Activated CD8-positive, alpha-beta memory T cell treated with anti-CD3 and anti-CD28 coated beads, Interleukin-2, amount 10 ng/mL, durations not matched to agents 7 days and 5 days (primary cell): Measurements from ENCODE around the gene PRR3. TPM values are rescaled to one million over a fixed set of nuclear protein-coding genes. Genes with fewer than 3 reads are reported as not detected.
"Not testable (repeated sequence)": the region's sequence is repeated elsewhere in the genome, so short reads cannot be mapped to it uniquely, and the experiment has no call there.

Experiments used
- ATAC-seq: fragments of 150-1000 bp; cut with Tn5 transposase; one replicate; pipeline ENCODE4 v1.10.0; 2021; ENCODE audit warnings: moderate library complexity
- CTCF ChIA-PET: fragments of 350-600 bp; sonication (Branson Sonifier 250); formaldehyde crosslinking; loops from one replicate; lab custom pipeline; 2021; ENCODE audit warnings: antibody characterized with exemption; lab: Charles Lee
- DNase-seq: peaks from one replicate; pipeline ENCODE4 v3.0.0-alpha.2; 2020
- H3K27ac Mint-ChIP-seq: one replicate; pipeline ENCODE4 v1.8.0; 2021; ENCODE audit warnings: mild to moderate bottlenecking, mixed read lengths
- H3K27me3 Mint-ChIP-seq: one replicate; pipeline ENCODE4 v1.8.0; 2021; ENCODE audit warnings: mixed read lengths
- H3K36me3 Mint-ChIP-seq: one replicate; pipeline ENCODE4 v1.8.0; 2021; ENCODE audit warnings: mild to moderate bottlenecking, mixed read lengths
- H3K4me1 Mint-ChIP-seq: one replicate; pipeline ENCODE4 v1.8.0; 2021; ENCODE audit warnings: mixed read lengths
- H3K4me3 Mint-ChIP-seq: one replicate; pipeline ENCODE4 v1.8.0; 2021; ENCODE audit warnings: mild to moderate bottlenecking, moderate library complexity, mixed read lengths
- H3K9me3 Mint-ChIP-seq: one replicate; pipeline ENCODE4 v1.8.0; 2022; ENCODE audit warnings: low read depth, mixed read lengths
- total RNA-seq, 2 experiments: library from RNA; stranded (reverse); gene quantifications; one replicate each; pipeline ENCODE4 v1.2.3, GENCODE V29; 2021

The PRR3 gene
- total RNA-seq, 2 experiments from 2014 or later = 19.5 to 23.6 TPM

DNA sequence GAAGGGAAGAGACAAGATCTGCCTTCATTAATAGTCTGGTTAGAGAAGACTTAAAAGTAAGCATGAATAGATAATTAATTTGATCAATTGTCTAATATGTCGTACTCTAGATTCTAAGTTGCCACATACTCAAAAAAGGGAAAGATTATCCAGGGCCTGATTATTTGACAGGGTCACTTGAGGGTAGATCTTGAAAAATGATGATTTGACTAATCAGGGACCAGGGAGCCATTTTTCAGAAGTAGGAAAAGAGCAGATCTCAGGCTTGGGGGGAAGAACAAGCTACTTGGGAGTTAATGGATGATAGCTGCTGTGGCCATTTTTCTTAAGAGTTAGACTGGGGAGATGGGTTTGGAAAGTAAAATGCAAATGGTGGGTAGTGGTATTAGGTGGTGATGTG is 35.2 kb downstream of the PRR3 start:
- DNase-seq = no peak
- Mint-ChIP-seq H3K4me3 (no peak overlapping the region), H3K9me3 (no peaks in the 10 kb centered on the region), H3K4me1 (peaks cover 1% of the 10 kb centered on the region), H3K36me3 (peaks cover 35% of the 10 kb centered on the region), H3K27me3 (no peaks in the 10 kb centered on the region), H3K27ac (peak overlapping the region; percentile 0)
- ATAC-seq = no peak
- CTCF ChIA-PET = interaction anchor here (1.2 to 2.5 kb wide), 4 partner anchors 8 to 110 kb away, joined by 3 to 8 read pairs (median 4); no protein-coding TSS in a partner anchor

DNA sequence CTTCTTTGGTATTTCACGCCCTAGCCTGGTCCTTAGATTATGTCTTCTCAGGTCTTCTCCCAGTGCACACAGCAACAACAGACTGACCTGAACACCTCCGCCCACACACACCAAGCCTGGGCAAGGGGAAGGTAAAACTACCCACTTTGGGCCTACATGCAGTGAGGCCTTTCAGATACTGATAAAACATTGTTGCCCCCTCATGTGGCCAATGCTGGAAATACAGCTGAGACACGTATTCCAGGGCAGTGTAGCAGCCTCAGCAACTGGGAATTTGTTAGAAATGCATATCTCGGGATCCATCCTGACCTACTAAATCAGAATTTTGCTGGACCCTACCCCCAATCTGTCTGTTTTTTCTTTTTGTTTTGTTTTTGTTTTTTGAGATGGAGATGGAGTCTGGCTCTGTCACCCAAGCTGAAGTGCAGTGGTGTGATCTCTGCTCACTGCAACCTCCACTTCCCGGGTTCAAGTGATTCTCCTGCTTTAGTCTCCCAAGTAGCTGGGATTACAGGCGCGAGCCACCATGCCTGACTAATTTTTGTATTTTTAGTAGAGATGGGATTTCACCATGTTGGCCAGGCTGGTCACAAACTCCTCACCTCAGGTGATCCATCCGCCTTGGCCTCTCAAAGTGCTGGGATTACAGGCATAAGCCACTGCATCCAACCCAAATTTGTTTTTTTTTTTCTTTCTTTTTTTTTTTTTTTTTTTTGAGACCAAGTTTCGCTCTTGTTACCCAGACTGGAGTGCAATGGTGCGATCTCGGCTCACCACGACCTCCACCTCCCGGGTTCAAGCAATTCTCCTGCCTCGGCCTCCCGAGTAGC is 40.4 kb downstream of the PRR3 start:
- ATAC-seq (peak; percentile 84), DNase-seq (peak; percentile 89)
- peaks cover 20% of the 10 kb centered on the region for H3K36me3 Mint-ChIP-seq
- not testable (repeated sequence) for H3K27ac Mint-ChIP-seq, H3K4me3 Mint-ChIP-seq, H3K27me3 Mint-ChIP-seq, H3K9me3 Mint-ChIP-seq, H3K4me1 Mint-ChIP-seq
- CTCF ChIA-PET = interaction anchor here (0.6 to 8.1 kb wide), 42 partner anchors 9 to 530 kb away, joined by 3 to 106 read pairs (median 4); partner anchors contain the start of genes ABCF1, DHX16, IER3 and MRPS18B

DNA sequence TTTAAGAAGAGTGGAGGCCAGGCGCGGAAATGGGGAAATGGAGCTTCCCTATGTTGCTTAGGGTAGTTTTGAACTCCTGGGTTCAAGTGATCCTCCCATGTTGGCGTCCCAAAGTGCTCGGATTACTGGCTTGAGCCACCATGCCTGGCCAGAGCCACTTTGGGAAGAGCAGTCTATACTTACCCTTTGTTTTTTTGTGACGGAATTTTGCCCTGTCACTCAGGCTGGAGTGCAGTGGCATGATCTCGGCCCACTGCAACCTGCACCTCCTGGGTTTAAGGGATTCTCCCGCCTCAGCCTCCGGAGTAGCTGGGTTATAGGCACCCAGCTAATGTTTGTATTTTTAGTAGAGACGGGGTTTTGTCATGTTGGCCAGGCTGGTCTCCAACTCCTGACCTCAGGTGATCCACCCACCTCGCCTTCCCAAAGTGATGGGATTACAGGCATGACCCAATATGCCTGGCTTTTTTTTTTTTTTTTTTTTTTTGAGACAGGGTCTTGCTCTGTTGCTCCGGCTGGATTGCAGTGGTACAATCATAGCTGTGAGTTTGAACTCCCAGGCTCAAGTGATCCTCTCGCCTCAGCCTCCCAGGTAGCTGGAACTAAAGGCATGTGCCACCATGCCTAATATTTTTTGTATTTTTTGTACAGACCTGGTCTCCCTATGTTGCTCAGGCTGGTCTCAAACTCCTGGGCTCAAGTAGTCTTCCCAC is 42.0 kb downstream of the PRR3 start:
- peaks cover 29% of the 10 kb centered on the region for H3K36me3 Mint-ChIP-seq

DNA sequence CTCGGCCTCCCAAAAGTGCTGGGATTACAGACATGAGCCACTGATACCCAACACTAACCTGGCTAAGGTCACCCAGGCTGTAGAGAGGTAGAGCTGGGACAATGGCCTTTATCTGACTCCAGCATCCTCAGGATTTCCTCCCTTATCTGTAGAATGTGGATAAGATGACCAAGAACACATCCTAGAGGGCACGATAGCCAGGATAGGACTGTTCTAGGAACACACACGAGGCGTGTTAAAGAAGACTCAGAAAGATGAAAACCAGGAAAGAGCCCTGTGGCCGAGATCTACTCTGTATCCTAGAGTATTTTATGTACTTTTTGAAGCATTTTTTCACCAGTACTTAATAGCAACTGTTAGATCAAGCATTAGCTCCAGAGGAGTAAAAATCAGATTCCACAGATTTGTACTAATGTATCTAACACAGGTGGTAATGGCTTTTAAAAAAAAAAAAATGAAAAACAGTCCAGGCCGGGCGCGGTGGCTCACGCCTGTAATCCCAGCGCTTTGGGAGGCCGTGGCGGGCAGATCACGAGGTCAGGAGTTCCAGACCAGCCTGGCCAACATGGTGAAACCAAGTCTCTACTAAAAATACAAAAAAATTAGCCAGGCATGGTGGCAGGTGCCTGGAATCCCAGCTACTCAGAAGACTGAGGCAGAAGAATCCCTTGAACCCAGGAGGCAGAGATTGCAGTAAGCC is 42.7 kb downstream of the PRR3 start:
- no peaks in the 10 kb centered on the region for H3K9me3 Mint-ChIP-seq
- CTCF ChIA-PET = interaction anchor here (0.8 to 8.1 kb wide), 10 partner anchors 11 to 131 kb away, joined by 3 to 106 read pairs (median 10); no protein-coding TSS in a partner anchor
- peak overlapping the region; percentile 37 for H3K27ac Mint-ChIP-seq
- H3K4me3 Mint-ChIP-seq = no peak overlapping the region
- no peak for DNase-seq
- H3K27me3 Mint-ChIP-seq = no peaks in the 10 kb centered on the region
- H3K4me1 Mint-ChIP-seq = peaks cover 12% of the 10 kb centered on the region
- no peak for ATAC-seq
- H3K36me3 Mint-ChIP-seq = peaks cover 35% of the 10 kb centered on the region

More for the DNA sequence above, 42.0 kb downstream of the PRR3 start:
- Mint-ChIP-seq H3K4me3 (no peak overlapping the region), H3K27me3 (no peaks in the 10 kb centered on the region), H3K4me1 (peaks cover 12% of the 10 kb centered on the region), H3K27ac (no peak overlapping the region), H3K9me3 (no peaks in the 10 kb centered on the region)
- DNase-seq = no peak
- CTCF ChIA-PET = interaction anchor here (0.7 to 8.1 kb wide), 11 partner anchors 11 to 192 kb away, joined by 3 to 106 read pairs (median 21); no protein-coding TSS in a partner anchor
- no peak for ATAC-seq

DNA sequence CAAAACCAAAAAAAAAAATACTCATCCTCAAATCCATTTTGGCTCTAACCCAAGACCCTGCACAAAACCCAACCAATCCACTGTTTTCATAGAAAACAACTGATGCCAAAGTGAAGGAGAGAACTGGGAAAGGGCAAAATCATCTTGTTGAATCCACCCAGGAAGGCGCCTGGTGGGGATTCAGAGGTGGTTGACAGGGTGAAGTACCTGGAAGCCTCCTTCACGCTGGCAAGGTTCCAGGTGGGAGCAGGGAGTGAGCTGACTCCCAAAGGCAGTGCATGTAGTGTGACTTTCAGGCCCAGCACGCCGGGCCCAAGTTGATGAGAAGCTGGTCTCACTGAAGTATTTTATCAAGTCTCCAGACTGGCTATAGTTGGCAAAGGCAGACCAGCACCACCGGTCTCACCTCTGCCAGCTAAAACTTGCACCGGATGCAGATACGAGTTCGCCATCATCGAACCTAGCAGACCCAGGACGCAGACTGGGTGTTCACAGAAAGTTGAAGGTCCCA is 43.4 kb downstream of the PRR3 start:
- ATAC-seq (no peak), DNase-seq (no peak)
- CTCF ChIA-PET = interaction anchor here (0.8 to 8.1 kb wide), 6 partner anchors 8 to 130 kb away, joined by 3 to 106 read pairs (median 4); no protein-coding TSS in a partner anchor
- Mint-ChIP-seq H3K27ac (no peak overlapping the region), H3K36me3 (peaks cover 41% of the 10 kb centered on the region), H3K27me3 (no peaks in the 10 kb centered on the region), H3K9me3 (no peaks in the 10 kb centered on the region), H3K4me3 (no peak overlapping the region), H3K4me1 (peaks cover 12% of the 10 kb centered on the region)

DNA sequence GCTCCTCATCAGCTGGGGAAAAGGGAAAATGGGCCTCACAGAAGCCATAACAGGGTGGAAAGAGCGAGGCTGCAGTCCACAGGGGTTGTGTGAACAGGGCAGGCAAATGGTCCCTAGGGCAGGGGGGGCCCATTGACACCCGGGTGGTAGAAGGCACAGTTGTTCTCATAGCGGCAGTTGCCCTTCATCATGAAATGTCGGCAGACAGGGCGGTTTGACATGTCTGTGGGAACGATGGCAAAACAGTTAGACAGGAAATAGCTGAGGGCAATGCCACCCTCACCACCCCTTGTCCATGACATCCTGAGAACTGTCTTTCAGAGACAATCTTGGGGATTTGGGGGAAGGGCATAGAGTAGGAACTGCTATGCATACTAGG is 44.3 kb downstream of the PRR3 start:
- DNase-seq (no peak), ATAC-seq (no peak)
- CTCF ChIA-PET = interaction anchor here (0.8 to 8.1 kb wide), 3 partner anchors 12 to 129 kb away, joined by 4 to 106 read pairs (median 5); no protein-coding TSS in a partner anchor
- peaks cover 49% of the 10 kb centered on the region for H3K36me3 Mint-ChIP-seq
- H3K27me3 Mint-ChIP-seq = no peaks in the 10 kb centered on the region
- no peaks in the 10 kb centered on the region for H3K9me3 Mint-ChIP-seq
- no peak overlapping the region for H3K4me3 Mint-ChIP-seq
- H3K4me1 Mint-ChIP-seq = peaks cover 17% of the 10 kb centered on the region
- H3K27ac Mint-ChIP-seq = peak overlapping the region; percentile 47

DNA sequence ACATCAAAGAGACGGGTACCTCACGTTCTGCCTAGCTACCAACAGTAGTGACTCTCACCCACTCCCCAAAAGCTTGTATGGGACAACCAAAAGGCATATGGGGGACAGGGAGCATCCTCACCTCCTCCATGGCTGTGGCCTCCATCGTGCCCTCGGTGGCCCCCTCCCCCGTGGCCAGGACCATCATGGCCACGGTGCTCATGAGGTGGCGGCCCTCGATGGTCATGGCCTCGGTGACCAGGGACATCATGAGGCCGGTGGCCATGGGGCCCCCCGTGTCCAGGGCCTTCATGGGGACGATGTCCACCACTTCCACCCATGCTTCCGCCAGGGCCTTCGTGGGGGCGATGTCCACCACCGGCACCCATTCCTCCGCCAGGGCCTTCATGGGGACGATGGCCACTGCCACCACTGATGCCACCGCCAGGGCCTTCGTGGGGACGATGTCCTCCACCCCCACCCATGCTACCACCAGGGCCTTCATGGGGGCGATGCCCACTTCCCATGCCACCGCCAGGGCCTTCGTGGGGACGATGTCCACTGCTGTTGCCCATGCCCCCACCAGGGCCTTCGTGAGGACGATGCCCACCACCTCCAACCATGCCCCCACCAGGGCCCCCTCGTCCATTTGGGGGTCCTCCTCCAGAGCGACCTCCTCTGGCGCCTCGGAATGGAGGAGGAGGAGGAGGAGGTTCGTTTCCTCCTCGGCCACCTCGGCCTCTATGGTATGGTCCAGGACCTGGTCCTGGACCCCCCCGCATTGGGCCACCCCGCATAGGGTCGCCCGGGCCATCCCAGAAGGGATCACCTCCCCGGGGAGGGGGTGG is 44.9 kb downstream of the PRR3 start:
- H3K27me3 Mint-ChIP-seq = no peaks in the 10 kb centered on the region
- H3K4me1 Mint-ChIP-seq = peaks cover 17% of the 10 kb centered on the region
- ATAC-seq = no peak
- H3K4me3 Mint-ChIP-seq = no peak overlapping the region
- H3K36me3 Mint-ChIP-seq = peaks cover 55% of the 10 kb centered on the region
- no peak overlapping the region for H3K27ac Mint-ChIP-seq
- CTCF ChIA-PET = interaction anchor here (0.8 to 8.1 kb wide), 3 partner anchors 12 to 129 kb away, joined by 4 to 106 read pairs (median 5); no protein-coding TSS in a partner anchor
- DNase-seq = no peak
- no peaks in the 10 kb centered on the region for H3K9me3 Mint-ChIP-seq

DNA sequence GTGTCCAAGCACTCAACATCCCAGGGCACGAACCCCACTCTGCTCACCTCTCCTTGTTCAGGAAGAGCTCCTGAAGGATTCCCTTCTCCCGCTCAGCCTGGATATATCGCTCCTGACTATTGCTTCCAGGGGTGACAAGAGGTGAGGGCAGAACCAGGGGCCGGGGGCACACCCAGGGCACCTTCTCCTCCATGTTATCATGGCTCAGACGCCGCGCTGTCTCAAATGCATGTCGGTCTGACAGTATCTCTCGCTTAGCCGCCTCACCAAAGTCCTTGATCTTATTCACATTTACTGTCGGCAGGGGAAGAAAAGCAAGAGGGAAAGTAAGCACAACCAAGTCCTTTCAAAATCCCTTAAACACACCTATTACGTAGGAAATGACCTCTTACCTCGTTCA is 46.9 kb downstream of the PRR3 start:
- H3K4me1 Mint-ChIP-seq = peaks cover 20% of the 10 kb centered on the region
- H3K36me3 Mint-ChIP-seq = peaks cover 71% of the 10 kb centered on the region
- H3K27ac Mint-ChIP-seq = no peak overlapping the region
- DNase-seq = no peak
- ATAC-seq = no peak
- CTCF ChIA-PET = interaction anchor here (1.2 kb wide), 1 partner anchor 21 kb away, joined by 3 read pairs; no protein-coding TSS in a partner anchor
- no peak overlapping the region for H3K4me3 Mint-ChIP-seq
- H3K27me3 Mint-ChIP-seq = no peaks in the 10 kb centered on the region
- H3K9me3 Mint-ChIP-seq = no peaks in the 10 kb centered on the region

DNA sequence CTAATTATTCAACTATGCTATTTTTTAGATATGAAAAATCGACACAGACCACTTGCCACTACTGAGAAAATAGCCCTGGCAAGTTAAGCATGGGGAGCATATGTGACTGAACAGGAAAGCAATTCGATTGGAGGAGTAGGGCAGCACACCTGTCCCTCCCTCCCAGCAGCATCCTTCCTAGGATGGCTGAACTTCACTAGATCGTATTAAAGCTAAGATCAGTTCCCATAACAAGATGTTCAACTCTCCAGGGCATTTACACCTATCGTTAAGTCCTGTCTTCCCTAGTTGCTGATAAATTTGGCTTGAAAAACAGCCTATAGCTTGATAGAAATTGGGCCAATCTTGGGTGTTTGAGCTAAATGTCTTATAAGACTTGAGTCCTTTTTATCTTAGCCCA is 53.0 kb downstream of the PRR3 start:
- Mint-ChIP-seq H3K4me3 (no peak overlapping the region), H3K4me1 (peaks cover 63% of the 10 kb centered on the region), H3K27ac (peak overlapping the region; percentile 26), H3K36me3 (peaks cover 79% of the 10 kb centered on the region), H3K27me3 (no peaks in the 10 kb centered on the region), H3K9me3 (no peaks in the 10 kb centered on the region)
- ATAC-seq (no peak), DNase-seq (no peak)
- CTCF ChIA-PET = interaction anchor here (0.6 to 2.1 kb wide), 6 partner anchors 10 to 127 kb away, joined by 3 to 14 read pairs (median 4); no protein-coding TSS in a partner anchor

DNA sequence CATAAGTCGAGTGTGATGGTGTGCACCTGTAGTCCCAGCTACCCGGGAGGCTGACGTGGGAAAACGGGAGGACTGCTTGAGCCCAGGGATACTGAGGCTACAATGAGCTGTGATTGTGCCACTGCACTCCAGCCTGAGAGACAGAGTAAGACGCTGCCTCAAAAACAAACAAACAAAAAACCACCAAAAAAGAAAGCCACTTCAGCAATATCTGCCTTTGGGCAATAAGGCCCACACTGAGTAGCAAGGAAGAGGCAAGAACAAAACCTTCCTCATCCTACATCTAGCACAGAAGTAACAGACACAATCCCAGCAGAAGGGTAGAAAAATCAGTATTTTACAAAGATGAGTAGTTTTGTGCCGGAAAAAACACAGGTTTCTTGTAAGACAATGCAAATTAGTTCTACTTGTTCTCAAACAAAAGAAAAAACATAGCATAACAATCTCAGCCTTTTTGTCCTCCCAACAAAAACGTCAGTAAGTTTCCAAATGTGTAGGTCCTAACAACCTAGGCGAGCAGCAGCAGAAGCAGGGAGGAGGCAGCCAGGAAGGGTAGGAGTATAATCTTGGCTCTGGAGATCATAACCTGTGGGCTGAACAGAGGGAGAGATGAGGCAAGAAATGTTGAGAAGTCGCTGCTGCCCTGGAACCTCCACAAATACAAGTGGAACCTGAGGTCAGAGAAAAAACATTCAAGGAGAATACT is 54.2 kb downstream of the PRR3 start:
- no peak overlapping the region for H3K4me3 Mint-ChIP-seq
- CTCF ChIA-PET = interaction anchor here (1.1 to 4.3 kb wide), 7 partner anchors 11 to 128 kb away, joined by 3 to 40 read pairs (median 6); no protein-coding TSS in a partner anchor
- ATAC-seq (no peak), DNase-seq (no peak)
- peaks cover 81% of the 10 kb centered on the region for H3K36me3 Mint-ChIP-seq
- no peaks in the 10 kb centered on the region for H3K27me3 Mint-ChIP-seq
- H3K4me1 Mint-ChIP-seq = peaks cover 58% of the 10 kb centered on the region
- H3K9me3 Mint-ChIP-seq = no peaks in the 10 kb centered on the region
- H3K27ac Mint-ChIP-seq = peak overlapping the region; percentile 39

DNA sequence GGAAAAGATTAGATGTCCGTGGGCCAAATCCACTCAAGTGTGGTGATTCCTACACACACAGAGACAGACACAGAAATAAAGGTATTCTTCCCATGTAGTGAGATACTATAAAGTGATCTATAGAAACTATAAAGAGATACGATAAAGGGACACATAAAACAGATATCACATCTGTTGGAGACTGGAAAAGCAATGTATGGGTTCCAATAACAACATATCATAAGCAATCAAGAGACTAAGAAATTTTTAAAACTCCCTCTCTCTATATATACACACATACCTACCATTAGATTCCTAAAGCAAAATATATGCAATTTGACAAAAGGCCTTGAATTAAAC is 54.7 kb downstream of the PRR3 start:
- no peak for DNase-seq
- H3K36me3 Mint-ChIP-seq = peaks cover 81% of the 10 kb centered on the region
- peaks cover 58% of the 10 kb centered on the region for H3K4me1 Mint-ChIP-seq
- peak overlapping the region; percentile 41 for H3K27ac Mint-ChIP-seq
- no peak for ATAC-seq
- CTCF ChIA-PET = interaction anchor here (1.6 to 4.3 kb wide), 3 partner anchors 11 to 70 kb away, joined by 5 to 40 read pairs (median 6); no protein-coding TSS in a partner anchor
- no peaks in the 10 kb centered on the region for H3K27me3 Mint-ChIP-seq
- no peak overlapping the region for H3K4me3 Mint-ChIP-seq
- H3K9me3 Mint-ChIP-seq = no peaks in the 10 kb centered on the region
